Activated gamma-delta T cell (primary cell): Measurements from ENCODE around the gene C15orf40.

Source experiments
- DNase-seq: peaks from one replicate; lab custom pipeline; 2025; lab: John Stamatoyannopoulos, UW

Gene C15orf40

GRCh38 chr15:82993144-82993543, 18.3 kb downstream of the C15orf40 start:
- no peak for DNase-seq

- no peak for DNase-seq
Observed at GRCh38 chr15:82992436-82992998, 18.9 kb downstream of the C15orf40 start.

GRCh38 chr15:82986442-82986780, 25.0 kb downstream of the C15orf40 start:
- DNase-seq = no peak

- no peak for DNase-seq
Observed at GRCh38 chr15:82985688-82986441, 25.6 kb downstream of the C15orf40 start, which contains the start of gene RAMAC. Gene RAMAC (plus strand): TSS chr15:82986210. CDS start chr15:82989019, 2,809 bp downstream.

GRCh38 chr15:82980981-82981380, 30.5 kb downstream of the C15orf40 start:
- DNase-seq = no peak

- no peak for DNase-seq
Observed at GRCh38 chr15:82979726-82980125, 31.7 kb downstream of the C15orf40 start.

- DNase-seq = no peak
Observed at GRCh38 chr15:82978438-82978837, 33.0 kb downstream of the C15orf40 start.

GRCh38 chr15:82977076-82977475, 34.4 kb downstream of the C15orf40 start:
- DNase-seq = no peak

- DNase-seq = no peak
Observed at GRCh38 chr15:82972990-82973389, 38.4 kb downstream of the C15orf40 start.

- DNase-seq = no peak
Observed at GRCh38 chr15:82971218-82971984, 40.0 kb downstream of the C15orf40 start.

GRCh38 chr15:82970696-82971095, 40.7 kb downstream of the C15orf40 start:
- DNase-seq = no peak

GRCh38 chr15:82970078-82970686, 41.3 kb downstream of the C15orf40 start:
- no peak for DNase-seq

- DNase-seq = no peak
Observed at GRCh38 chr15:82969353-82969752, 42.1 kb downstream of the C15orf40 start.

- DNase-seq = no peak
Observed at GRCh38 chr15:82968066-82968465, 43.4 kb downstream of the C15orf40 start.

- DNase-seq = no peak
Observed at GRCh38 chr15:82966671-82967071, 44.8 kb downstream of the C15orf40 start.

GRCh38 chr15:82964890-82965289, 46.5 kb downstream of the C15orf40 start:
- no peak for DNase-seq

GRCh38 chr15:82963471-82964341, 47.7 kb downstream of the C15orf40 start:
- DNase-seq = no peak

- DNase-seq = no peak
Observed at GRCh38 chr15:82960766-82961165, 50.7 kb downstream of the C15orf40 start.

GRCh38 chr15:82959423-82959822, 52.0 kb downstream of the C15orf40 start:
- DNase-seq = no peak

- no peak for DNase-seq
Observed at GRCh38 chr15:82958638-82959037, 52.8 kb downstream of the C15orf40 start.
